K562 (cell line): ENCODE data around the gene MAD1L1. TPM values are rescaled to one million over a fixed set of nuclear protein-coding genes. Genes with fewer than 3 reads are reported as not detected.

Experiments
- ATAC-seq: fragments of 200-7000 bp; cut with Tn5 transposase; 3 replicates; pipeline ENCODE4 v1.9.1; 2020; ENCODE audit warnings: moderate library complexity
- BruUV-seq: library from RNA; stranded (reverse); fragments of 400-500 nt; replicated peaks from 2 replicates; lab custom pipeline; 2021; lab: Mats Ljungman, UMichigan
- CTCF ChIA-PET: fragments of 300-600 bp; formaldehyde crosslinking; extraction: SDS; loops from one replicate; lab custom pipeline; 2021; ENCODE audit warnings: low intra/inter-chr PET ratio; lab: Yijun Ruan, JAX
- POLR2A ChIA-PET: fragments of 300-600, 350-650 bp; sonication (Branson Sonifier 250); formaldehyde crosslinking; extraction: SDS; loops from one replicate; lab custom pipeline; 2021; ENCODE audit warnings: antibody characterized with exemption, inconsistent platforms; lab: Yijun Ruan, JAX
- DNase-seq, 4 experiments: peaks; one replicate each; pipeline versions ENCODE4 v3.0.0 to v3.0.0-alpha.2; 2011 to 2018; ENCODE audit warnings: low spot score in 3 of 4, mixed read lengths in 3 of 4; ENCODE audit errors: extremely low read depth in 1 of 4
- FAIRE-seq: peaks from 2 replicates; lab custom pipeline; 2011; peaks lifted over from hg19 to GRCh38; lab: Jason Lieb, UNC
- H2AFZ ChIP-seq: 2 replicates; pipeline ENCODE4 v1.6.0; 2011; ENCODE audit warnings: low read depth, low read length, control low read depth, inconsistent platforms
- H3K27ac ChIP-seq: fragments of 200-600 bp; 3 replicates; pipeline ENCODE4 v1.8.0; 2011; ENCODE audit warnings: low read depth, mild to moderate bottlenecking, control low read depth, inconsistent platforms, low read length, moderate library complexity, mixed read lengths; ENCODE audit errors: extremely low read depth
- H3K27me3 ChIP-seq, 2 experiments: fragments of 300-600 bp in 1 of 2; 2 replicates in 1 of 2; 3 replicates in 1 of 2; pipeline versions ENCODE4 v1.6.0 to v1.8.0; 2011; ENCODE audit warnings: inconsistent platforms in 2 of 2, low read length in 2 of 2, mild to moderate bottlenecking in 1 of 2, mixed read lengths in 1 of 2, moderate library complexity in 1 of 2; ENCODE audit not compliant: control insufficient read depth in 2 of 2, insufficient read depth in 2 of 2
- H3K36me3 ChIP-seq: fragments of 300-600 bp; 3 replicates; pipeline ENCODE4 v1.8.0; 2011; ENCODE audit warnings: mild to moderate bottlenecking, low read length, inconsistent platforms; ENCODE audit not compliant: control insufficient read depth, insufficient read depth
- H3K4me1 ChIP-seq, 2 experiments: fragments of 200-600 bp in 1 of 2; replicated peaks in 1 of 2; 2 replicates in 1 of 2; 3 replicates in 1 of 2; pipeline versions ENCODE4 v1.5.1 to v1.8.0; 2011; ENCODE audit warnings: inconsistent platforms in 2 of 2, low read length in 2 of 2, mild to moderate bottlenecking in 1 of 2, mixed read lengths in 1 of 2, moderate library complexity in 1 of 2; ENCODE audit not compliant: control insufficient read depth in 2 of 2, insufficient read depth in 2 of 2
- H3K4me2 ChIP-seq: 2 replicates; pipeline ENCODE4 v1.6.1; 2011; ENCODE audit warnings: low read length, control low read depth, inconsistent platforms, mixed read lengths; ENCODE audit not compliant: insufficient read depth
- H3K4me3 ChIP-seq: fragments of 200-600 bp; sonication (generic), shearing (Covaris generic); 2 replicates; pipeline ENCODE4 v1.5.1; 2016; ENCODE audit warnings: control low read depth, inconsistent platforms
- H3K79me2 ChIP-seq: fragments of 200-600 bp; 3 replicates; pipeline ENCODE4 v1.8.0; 2011; ENCODE audit warnings: low read length, inconsistent platforms; ENCODE audit not compliant: control insufficient read depth, insufficient read depth
- H3K9ac ChIP-seq, 2 experiments: 2 replicates each; pipeline versions ENCODE4 v1.6.0 to v1.6.1; 2011; ENCODE audit warnings: low read depth in 2 of 2, low read length in 2 of 2, control low read depth in 1 of 2, inconsistent platforms in 1 of 2, mild to moderate bottlenecking in 1 of 2, mixed read lengths in 1 of 2; ENCODE audit not compliant: insufficient read depth in 1 of 2
- H3K9me1 ChIP-seq: one replicate; pipeline ENCODE4 v1.6.0; 2011; ENCODE audit warnings: inconsistent platforms, mild to moderate bottlenecking, low read length, moderate library complexity; ENCODE audit not compliant: control insufficient read depth, insufficient read depth
- H3K9me3 ChIP-seq: replicated peaks from 2 replicates; pipeline ENCODE4 v1.5.1; 2011; ENCODE audit warnings: low read depth, low read length, inconsistent platforms; ENCODE audit not compliant: control insufficient read depth, insufficient read depth
- H4K20me1 ChIP-seq: replicated peaks from 2 replicates; pipeline ENCODE4 v1.6.1; 2011; ENCODE audit warnings: low read length, inconsistent platforms, mixed read lengths; ENCODE audit not compliant: control insufficient read depth, insufficient read depth
- BRCA1 ChIP-seq, 2 experiments: fragments of 450-650 bp in 1 of 2; sonication (generic) in 1 of 2; formaldehyde crosslinking in 1 of 2; IDR thresholded peaks; 2 replicates each; pipeline versions ENCODE4 v1.5.0 to v1.6.1; 2017 to 2020; ENCODE audit warnings: mild to moderate bottlenecking in 1 of 2, missing genetic modification reagents in 1 of 2
- CBX2 ChIP-seq: fragments of 200-600 bp; sonication (generic); IDR thresholded peaks from one replicate; pipeline ENCODE4 v1.6.1; 2012; ENCODE audit warnings: mild to moderate bottlenecking, low read length, inconsistent platforms; ENCODE audit not compliant: insufficient read depth, poor library complexity, severe bottlenecking
- DACH1 ChIP-seq: fragments of 450-650 bp; IDR thresholded peaks from 2 replicates; pipeline ENCODE4 v1.6.1; 2018; ENCODE audit not compliant: partially characterized antibody
- DMBX1 ChIP-seq: fragments of 250-450 bp; sonication (Bioruptor Pico); IDR thresholded peaks from 2 replicates; pipeline ENCODE4 v1.8.0; 2022; ENCODE audit warnings: inconsistent platforms, mild to moderate bottlenecking, moderate library complexity, borderline replicate concordance
- FOXP1 ChIP-seq: sonication (generic); formaldehyde crosslinking; IDR thresholded peaks from 2 replicates; pipeline ENCODE4 v1.8.0; 2022; ENCODE audit warnings: mild to moderate bottlenecking, missing genetic modification reagents
- HDAC3 ChIP-seq: fragments of 450-650 bp; IDR thresholded peaks from 2 replicates; pipeline ENCODE4 v1.6.1; 2018; ENCODE audit warnings: borderline replicate concordance, mild to moderate bottlenecking, moderate library complexity; ENCODE audit not compliant: partially characterized antibody
- HNRNPLL ChIP-seq: fragments of 200-400 bp; formaldehyde crosslinking; IDR thresholded peaks from 2 replicates; pipeline ENCODE4 v1.6.1; 2017; ENCODE audit warnings: low read length, low read depth, mild to moderate bottlenecking; ENCODE audit not compliant: poor library complexity, severe bottlenecking
- LEF1 ChIP-seq: fragments of 450-650 bp; IDR thresholded peaks from 2 replicates; pipeline ENCODE4 v1.6.1; 2016; ENCODE audit warnings: mild to moderate bottlenecking
- STAG1 ChIP-seq: sonication (generic); formaldehyde crosslinking; IDR thresholded peaks from 2 replicates; pipeline ENCODE4 v1.5.0; 2020; ENCODE audit warnings: missing genetic modification reagents, borderline replicate concordance
- TAL1 ChIP-seq: fragments of 450-650 bp; IDR thresholded peaks from 2 replicates; pipeline ENCODE4 v1.6.1; 2016; ENCODE audit warnings: mild to moderate bottlenecking
- TCF3 ChIP-seq: sonication (generic); formaldehyde crosslinking; IDR thresholded peaks from 2 replicates; pipeline ENCODE4 v1.4.0; 2020; ENCODE audit warnings: mild to moderate bottlenecking, missing genetic modification reagents
- YY1 ChIP-seq, 3 experiments: IDR thresholded peaks; 2 replicates each; pipeline ENCODE4 v1.6.1; 2011; ENCODE audit warnings: low read length in 2 of 3, mild to moderate bottlenecking in 2 of 3, moderate library complexity in 2 of 3, borderline replicate concordance in 1 of 3, control low read depth in 1 of 3, low read depth in 1 of 3; ENCODE audit not compliant: insufficient read depth in 3 of 3, insufficient replicate concordance in 2 of 3, control insufficient read depth in 1 of 3, insufficient read length in 1 of 3; ENCODE audit errors: extremely low read depth in 1 of 3
- ZBTB11 ChIP-seq, 3 experiments: fragments of 200-800 bp in 1 of 3; fragments of 250-450 bp in 1 of 3; fragments of 450-650 bp in 1 of 3; sonication (Bioruptor Pico) in 1 of 3; sonication (Bioruptor generic) in 1 of 3; formaldehyde crosslinking in 1 of 3; IDR thresholded peaks; 2 replicates each; pipeline versions ENCODE4 v1.6.1 to v1.8.0; 2016 to 2022; ENCODE audit warnings: mild to moderate bottlenecking in 2 of 3, missing genetic modification characterization in 2 of 3, missing compliant biosample characterization in 1 of 3, moderate library complexity in 1 of 3
- ZNF830 ChIP-seq: fragments of 250-450 bp; sonication (Bioruptor Pico); IDR thresholded peaks from 2 replicates; pipeline ENCODE4 v1.5.0; 2021; ENCODE audit warnings: mild to moderate bottlenecking
- WGBS: fragments of 100-300 bp; shearing (Covaris generic); methylation state at CpG from one replicate; pipeline ENCODE4 v1.1.6; 2016; ENCODE audit warnings: low coverage, mixed read lengths; ENCODE audit not compliant: insufficient coverage; ENCODE audit errors: missing lambda C conversion rate; 5-methylcytosine and 5-hydroxymethylcytosine counted together
- in situ Hi-C: fragments of 300-500 bp; cut with MboI; formaldehyde crosslinking; loops from 4 replicates; pipeline ENCODE4 v1.15.0; 2018; ENCODE audit warnings: inconsistent platforms, mixed read lengths
- intact Hi-C: fragments of 100-400 bp; cut with micrococcal nuclease; formaldehyde crosslinking; loops from 2 replicates; pipeline ENCODE4 v1.14.2; 2022
- polyA plus RNA-seq, 8 experiments: library from polyadenylated mRNA; depleted of rRNA in 4 of 8; stranded (reverse) in 5 of 8; unstranded in 3 of 8; fragments of >200 nt; fragmentation: Nextera tagmentation in 2 of 8; fragmentation: Illumina TruSeq in 1 of 8; extraction: Ambion mirVana in 2 of 8; extraction: Trizol in 1 of 8; gene quantifications; 2 replicates each; pipeline versions ENCODE4 v1.2.1 to v1.2.3, GENCODE V29; 2011 to 2014; ENCODE audit warnings: inconsistent platforms in 1 of 8, missing spikeins in 1 of 8
- total RNA-seq, 7 experiments: library from RNA; depleted of rRNA in 6 of 7; stranded (reverse); fragments of >200 nt in 6 of 7; fragmentation: Illumina TruSeq in 2 of 7; extraction: Trizol in 2 of 7; gene quantifications; 2 replicates each; pipeline versions ENCODE4 v1.2.1 to v1.2.3, GENCODE V29; 2011 to 2021; ENCODE audit warnings: low replicate concordance in 1 of 7

The MAD1L1 gene
- total and polyA plus RNA-seq, 9 of the 15 experiments (the other 6 are each of a cell fraction or from before 2014, with no cell fraction given) = 1.7 to 89.7 (median 18.0) TPM

DNA sequence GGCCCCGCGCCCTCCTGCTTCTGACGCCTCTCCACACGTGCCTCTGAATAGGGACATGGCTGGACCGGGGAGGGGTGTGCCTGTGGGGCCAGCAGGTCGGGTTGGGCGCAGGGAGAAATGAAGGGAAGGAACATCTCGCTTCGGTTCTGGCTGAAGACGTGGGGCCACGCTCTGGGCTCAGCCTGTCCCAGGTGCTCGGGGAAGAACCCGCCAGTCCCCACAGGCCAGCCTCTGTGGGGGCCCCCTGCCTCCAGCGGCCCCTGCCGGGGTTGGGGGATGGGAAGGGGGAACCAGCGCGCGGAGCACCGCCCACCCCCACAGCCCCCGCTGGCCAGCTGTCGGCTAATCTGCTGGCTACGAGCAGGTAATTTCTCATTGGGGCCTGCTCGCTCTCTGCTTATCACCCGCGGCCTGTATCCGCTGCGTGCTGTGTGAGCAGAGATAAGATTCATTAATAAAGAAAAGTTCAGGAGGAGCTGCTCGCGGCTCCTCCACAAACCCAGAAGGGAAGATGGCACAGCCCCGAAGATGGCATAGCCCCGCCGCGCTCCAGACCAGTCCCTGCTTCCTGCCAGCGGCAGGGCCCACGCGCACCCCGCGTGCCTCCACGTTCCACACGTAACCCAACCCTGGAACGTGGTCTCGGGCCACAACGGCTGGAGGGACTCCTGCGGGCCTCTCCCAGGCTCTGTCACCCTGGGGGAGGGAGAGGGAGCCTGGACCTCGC, 376.4 kb downstream of the MAD1L1 start (continued):
- TF ChIP-seq HDAC3 = peak; percentile 92
- peak; percentile 98 for TF ChIP-seq TAL1
- TF ChIP-seq STAG1 = no peak
- TF ChIP-seq TCF3 (CRISPR knock-in tag) = peak; percentile 98
- peak; percentile 87 for TF ChIP-seq LEF1
- TF ChIP-seq CBX2 = no peak
- peak; percentile 36; the same call in 1 of the 2 replicates for TF ChIP-seq FOXP1 (CRISPR knock-in tag)

- H3K27ac ChIP-seq = peak overlapping the region; percentile 89
- H3K4me3 ChIP-seq = peak overlapping the region; percentile 56; the same call in 1 of the 2 replicates
- no peaks in the 10 kb centered on the region for H4K20me1 ChIP-seq
- no TSS peak for BruUV-seq
- H3K4me2 ChIP-seq = peak overlapping the region; percentile 84
- 10% methylated on average over 13 of the region's 14 CpGs for WGBS
- intact Hi-C loops (loop anchor here (1.0 to 10.0 kb wide), 3 partner anchors 19 to 249 kb away; no protein-coding TSS in a partner anchor), in situ Hi-C loops (no loop called here)
- peaks cover 6% of the 10 kb centered on the region for H3K9me1 ChIP-seq
- H3K9ac ChIP-seq = peak overlapping the region; percentile 76 to 97
- H2AFZ ChIP-seq = peak overlapping the region; percentile 67
- H3K36me3 ChIP-seq = peaks cover 26% of the 10 kb centered on the region
- ChIA-PET CTCF (no interaction called here), POLR2A (interaction anchor here (0.8 to 1.8 kb wide), 6 partner anchors 8 to 498 kb away, joined by 3 to 11 read pairs (median 5); no protein-coding TSS in a partner anchor)
- no peaks in the 10 kb centered on the region for H3K27me3 ChIP-seq
- H3K4me1 ChIP-seq = peaks cover 33 to 99% of the 10 kb centered on the region in 2 experiments
- H3K9me3 ChIP-seq = peaks cover 3% of the 10 kb centered on the region
- H3K79me2 ChIP-seq = peaks cover 55% of the 10 kb centered on the region
- DNase-seq (no peak), ATAC-seq (peak; percentile 1), FAIRE-seq (no peak)
- TF ChIP-seq ZBTB11 (CRISPR knock-in tag; IDR thresholded peaks at IDR 0.05) = 0 out of 6 replicates have a peak, but pooled peaks of 1 of the 3 experiments have one; percentile 7
- peak; percentile 30 for TF ChIP-seq DACH1
- TF ChIP-seq ZNF830 = 0 out of 2 replicates have a peak, but pooled peaks have one; percentile 40
- no peak for TF ChIP-seq BRCA1 (IDR thresholded peaks at IDR 0.05)
- TF ChIP-seq BRCA1 (CRISPR knock-in tag; IDR thresholded peaks at IDR 0.05) = peak; percentile 33; the same call in 1 of the 2 replicates
- TF ChIP-seq DMBX1 (CRISPR knock-in tag) = no peak
- TF ChIP-seq YY1 (IDR thresholded peaks at IDR 0.05; ENCODE audit: borderline replicate concordance in 1 of 3, control insufficient read depth in 1 of 3, extremely low read depth in 1 of 3, insufficient read depth in 3 of 3, insufficient read length in 1 of 3, insufficient replicate concordance in 2 of 3, low read depth in 1 of 3, low read length in 2 of 3) = peak in 1 of 3 experiments; percentile 38
- peak; percentile 6 for TF ChIP-seq HNRNPLL
These were observed 377.0 kb downstream of the MAD1L1 start for GRCh38 chr7:1855725-1856160.
